ENCODE measurements around the gene CAMTA1. TPM values are rescaled to one million over a fixed set of nuclear protein-coding genes. Genes with fewer than 3 reads are reported as not detected.

CAMTA1 gene
- total RNA-seq, 1 experiment from 2014 or later, result 85.2 TPM

GRCh38 chr1:7121622-7121988 is 336.4 kb downstream of the CAMTA1 start:
- intact Hi-C loops (cut with micrococcal nuclease; ENCODE audit: unreplicated experiment), result no loop called here
- Histone ChIP-seq H3K27ac (ENCODE audit: low read depth, low read length, poor library complexity, severe bottlenecking) (no peak overlapping the region), H3K4me3 (ENCODE audit: low read depth, low read length, poor library complexity, severe bottlenecking) (no peak overlapping the region), H3K9me3 (ENCODE audit: low read depth, low read length, poor library complexity, severe bottlenecking) (no peaks in the 10 kb centered on the region), H3K36me3 (ENCODE audit: insufficient read depth, low read length, poor library complexity, severe bottlenecking) (no peaks in the 10 kb centered on the region), H3K4me1 (ENCODE audit: insufficient read depth, low read length, poor library complexity, severe bottlenecking) (no peaks in the 10 kb centered on the region), H3K27me3 (replicated peaks; ENCODE audit: insufficient read depth, low read depth, low read length, poor library complexity) (peaks cover 30% of the 10 kb centered on the region)
- ChIA-PET CTCF (interaction anchor here (1.3 kb wide), 1 partner anchor 79 kb away, joined by 4 read pairs; no protein-coding TSS in a partner anchor), POLR2A (ENCODE audit: low non-redundant PET) (no interaction called here)
- BruUV-seq (replicated peaks), result no TSS peak
- no peak for TF ChIP-seq EZH2 (IDR thresholded peaks at IDR 0.05; ENCODE audit: borderline replicate concordance, low read depth, low read length, poor library complexity, severe bottlenecking)
- TF ChIP-seq CTCF (conservative IDR thresholded peaks at IDR 0.05; ENCODE audit: low read depth, low read length), result no peak
- DNase-seq (ENCODE audit: low spot score), result no peak

- no peak overlapping the region for H3K4me3 ChIP-seq (ENCODE audit: low read depth, low read length, poor library complexity, severe bottlenecking)
- no peaks in the 10 kb centered on the region for H3K4me1 ChIP-seq (ENCODE audit: insufficient read depth, low read length, poor library complexity, severe bottlenecking)
- H3K27me3 ChIP-seq (replicated peaks; ENCODE audit: insufficient read depth, low read depth, low read length, poor library complexity), result peaks cover 2% of the 10 kb centered on the region
- CTCF ChIA-PET, result no interaction called here
- no TSS peak for BruUV-seq (replicated peaks)
- H3K9me3 ChIP-seq (ENCODE audit: low read depth, low read length, poor library complexity, severe bottlenecking), result no peaks in the 10 kb centered on the region
- H3K36me3 ChIP-seq (ENCODE audit: insufficient read depth, low read length, poor library complexity, severe bottlenecking), result no peaks in the 10 kb centered on the region
- no peak overlapping the region for H3K27ac ChIP-seq (ENCODE audit: low read depth, low read length, poor library complexity, severe bottlenecking)
- intact Hi-C loops (cut with micrococcal nuclease; ENCODE audit: unreplicated experiment), result no loop called here
- POLR2A ChIA-PET (ENCODE audit: low non-redundant PET), result no interaction called here
- no peak for TF ChIP-seq CTCF (conservative IDR thresholded peaks at IDR 0.05; ENCODE audit: low read depth, low read length)
- DNase-seq (ENCODE audit: low spot score), result no peak
Observed at GRCh38 chr1:7127322-7128075, 342.2 kb downstream of the CAMTA1 start.

GRCh38 chr1:7128293-7128692 is 343.0 kb downstream of the CAMTA1 start:
- Histone ChIP-seq H3K4me1 (ENCODE audit: insufficient read depth, low read length, poor library complexity, severe bottlenecking) (no peaks in the 10 kb centered on the region), H3K9me3 (ENCODE audit: low read depth, low read length, poor library complexity, severe bottlenecking) (no peaks in the 10 kb centered on the region), H3K27ac (ENCODE audit: low read depth, low read length, poor library complexity, severe bottlenecking) (no peak overlapping the region), H3K4me3 (ENCODE audit: low read depth, low read length, poor library complexity, severe bottlenecking) (no peak overlapping the region), H3K36me3 (ENCODE audit: insufficient read depth, low read length, poor library complexity, severe bottlenecking) (no peaks in the 10 kb centered on the region), H3K27me3 (replicated peaks; ENCODE audit: insufficient read depth, low read depth, low read length, poor library complexity) (peaks cover 4% of the 10 kb centered on the region)
- no peak for TF ChIP-seq CTCF (conservative IDR thresholded peaks at IDR 0.05; ENCODE audit: low read depth, low read length)
- no peak for TF ChIP-seq EZH2 (IDR thresholded peaks at IDR 0.05; ENCODE audit: borderline replicate concordance, low read depth, low read length, poor library complexity, severe bottlenecking)
- ChIA-PET POLR2A (ENCODE audit: low non-redundant PET) (no interaction called here), CTCF (interaction anchor here (0.6 kb wide), 1 partner anchor 66 kb away, joined by 3 read pairs; no protein-coding TSS in a partner anchor)
- BruUV-seq (replicated peaks), result no TSS peak
- no peak for DNase-seq (ENCODE audit: low spot score)
- intact Hi-C loops (cut with micrococcal nuclease; ENCODE audit: unreplicated experiment), result no loop called here

All from A673 (cell line).